Thyroid gland (tissue), 4 donors: ENCODE data around the gene HSD17B11. TPM values are rescaled to one million over a fixed set of nuclear protein-coding genes. Genes with fewer than 3 reads are reported as not detected.

ENCODE experiments used
- DNase-seq, 2 donors: peaks; one replicate each; pipeline ENCODE4 v3.0.0-alpha.2; 2019
- H3K27ac ChIP-seq, 3 donors: fragments of 200-600 bp; sonication (generic); 1 replicate in 2 of 3; 2 replicates in 1 of 3; pipeline ENCODE4 v1.5.1; 2016 to 2019; ENCODE audit warnings: mild to moderate bottlenecking in 1 of 3, moderate library complexity in 1 of 3
- H3K27me3 ChIP-seq: fragments of 200-600 bp; sonication (generic); one replicate; pipeline ENCODE4 v1.5.1; 2019
- H3K36me3 ChIP-seq, 2 donors: fragments of 200-600 bp; sonication (generic); one replicate each; pipeline ENCODE4 v1.5.1; 2016 to 2019
- H3K4me1 ChIP-seq, 2 donors: fragments of 200-600 bp; sonication (generic); one replicate each; pipeline ENCODE4 v1.5.1; 2017 to 2019
- H3K4me3 ChIP-seq, 3 donors: fragments of 200-600 bp; sonication (generic); replicated peaks in 1 of 3; 1 replicate in 2 of 3; 2 replicates in 1 of 3; pipeline ENCODE4 v1.5.1; 2016; ENCODE audit warnings: mild to moderate bottlenecking in 1 of 3
- H3K9me3 ChIP-seq: fragments of 200-600 bp; sonication (generic); one replicate; pipeline ENCODE4 v1.5.1; 2017
- CTCF ChIP-seq, 6 experiments: fragments of 200-600 bp in 3 of 6; fragments of 450-650 bp in 3 of 6; sonication (generic) in 3 of 6; IDR thresholded peaks; one replicate each; pipeline ENCODE4 v1.5.1; 2016 to 2019; ENCODE audit warnings: antibody characterized with exemption in 6 of 6, mild to moderate bottlenecking in 2 of 6, inconsistent platforms in 1 of 6, moderate library complexity in 1 of 6
- POLR2A ChIP-seq, 2 donors: fragments of 450-650 bp; IDR thresholded peaks; one replicate each; pipeline ENCODE4 v1.6.1; 2017; ENCODE audit warnings: antibody characterized with exemption in 2 of 2, mild to moderate bottlenecking in 2 of 2, moderate library complexity in 1 of 2
- WGBS, 2 donors: methylation state at CpG; one replicate each; pipeline ENCODE4 v1.1.5; 2017; 5-methylcytosine and 5-hydroxymethylcytosine counted together
- intact Hi-C: fragments of 100-400 bp; cut with DNase I; formaldehyde crosslinking; loops from one replicate; pipeline ENCODE4 v1.15.1; 2023
- total RNA-seq, 4 donors: library from RNA; depleted of rRNA; stranded (reverse); fragments of >200 nt; gene quantifications; one replicate each; pipeline ENCODE4 v1.2.3, GENCODE V29; 2016

HSD17B11 gene
- total RNA-seq, 4 donors from 2014 or later: 23.4 to 147 (median 61.8) TPM

- Histone ChIP-seq H3K27me3 (no peaks in the 10 kb centered on the region), H3K27ac (no peak overlapping the region), H3K9me3 (no peaks in the 10 kb centered on the region), H3K4me1 (no peaks in the 10 kb centered on the region), H3K36me3 (no peaks in the 10 kb centered on the region), H3K4me3 (no peak overlapping the region)
- no peak for DNase-seq
- TF ChIP-seq POLR2A (IDR thresholded peaks at IDR 0.05) (no peak), CTCF (IDR thresholded peaks at IDR 0.05) (no peak)
- WGBS, 2 donors: 93 to 96% methylated on average over 3 of the region's 3 CpGs
- intact Hi-C loops: no loop called here
These were observed 8.1 kb downstream of the HSD17B11 start for GRCh38 chr4:87382931-87383330.

GRCh38 chr4:87382116-87382515 is 8.9 kb downstream of the HSD17B11 start:
- intact Hi-C loops: no loop called here
- TF ChIP-seq CTCF (IDR thresholded peaks at IDR 0.05): no peak
- no peak for TF ChIP-seq POLR2A (IDR thresholded peaks at IDR 0.05)
- 76 to 83% methylated on average over 2 of the region's 2 CpGs for WGBS, 2 donors

GRCh38 chr4:87377816-87378215 is 13.2 kb downstream of the HSD17B11 start:
- TF ChIP-seq CTCF (IDR thresholded peaks at IDR 0.05) (no peak), POLR2A (IDR thresholded peaks at IDR 0.05) (no peak)
- intact Hi-C loops: loop anchor here (5.0 kb wide), 1 partner anchor 89 kb away; no protein-coding TSS in a partner anchor
- Histone ChIP-seq H3K4me3 (no peak overlapping the region), H3K36me3 (no peaks in the 10 kb centered on the region), H3K27me3 (no peaks in the 10 kb centered on the region), H3K4me1 (peaks cover 0 to 4% of the 10 kb centered on the region in 2 donors), H3K27ac (no peak overlapping the region), H3K9me3 (no peaks in the 10 kb centered on the region)
- DNase-seq: no peak
- 89 to 91% methylated on average over 2 of the region's 2 CpGs for WGBS, 2 donors

More at GRCh38 chr4:87382116-87382515, 8.9 kb downstream of the HSD17B11 start:
- Histone ChIP-seq H3K4me1 (no peaks in the 10 kb centered on the region), H3K27ac (no peak overlapping the region), H3K36me3 (no peaks in the 10 kb centered on the region), H3K4me3 (no peak overlapping the region), H3K9me3 (no peaks in the 10 kb centered on the region), H3K27me3 (no peaks in the 10 kb centered on the region)
- DNase-seq: no peak

- H3K27me3 ChIP-seq: no peaks in the 10 kb centered on the region
- no peak overlapping the region for H3K27ac ChIP-seq
- no peaks in the 10 kb centered on the region for H3K9me3 ChIP-seq
- intact Hi-C loops: loop anchor here (5.0 kb wide), 1 partner anchor 91 kb away; no protein-coding TSS in a partner anchor
- no peak overlapping the region for H3K4me3 ChIP-seq
- 53% methylated on average over 4 of the region's 4 CpGs for WGBS, 2 donors
- TF ChIP-seq POLR2A (IDR thresholded peaks at IDR 0.05) (no peak), CTCF (IDR thresholded peaks at IDR 0.05) (peak; percentile 31 to 85 (median 70))
- peaks cover 0 to 4% of the 10 kb centered on the region in 2 donors for H3K4me1 ChIP-seq
- DNase-seq: peak; percentile 40 to 47
- no peaks in the 10 kb centered on the region for H3K36me3 ChIP-seq
These were observed 15.2 kb downstream of the HSD17B11 start for GRCh38 chr4:87375719-87376291.

GRCh38 chr4:87370068-87370467 is 20.9 kb downstream of the HSD17B11 start:
- no peak overlapping the region for H3K4me3 ChIP-seq
- 82 to 87% methylated on average over 2 of the region's 2 CpGs for WGBS, 2 donors
- H3K36me3 ChIP-seq: no peaks in the 10 kb centered on the region
- no peak for DNase-seq
- H3K9me3 ChIP-seq: no peaks in the 10 kb centered on the region
- TF ChIP-seq POLR2A (IDR thresholded peaks at IDR 0.05) (no peak), CTCF (IDR thresholded peaks at IDR 0.05) (no peak)
- intact Hi-C loops: no loop called here
- H3K27me3 ChIP-seq: no peaks in the 10 kb centered on the region
- no peak overlapping the region for H3K27ac ChIP-seq
- no peaks in the 10 kb centered on the region for H3K4me1 ChIP-seq
